Cerebellar cortex (tissue), 1 donor: Measurements from ENCODE around the gene FAM184B.
"Not testable (repeated sequence)": the region's sequence is repeated elsewhere in the genome, so short reads cannot be mapped to it uniquely, and the experiment has no call there.

Source experiments
- DNase-seq: peaks from one replicate; pipeline ENCODE4 v3.0.0-alpha.2; 2015; ENCODE audit warnings: low spot score

FAM184B gene

GRCh38 chr4:17682222-17682566 lies 99.2 kb downstream of the FAM184B start:
- DNase-seq: no peak

DNA sequence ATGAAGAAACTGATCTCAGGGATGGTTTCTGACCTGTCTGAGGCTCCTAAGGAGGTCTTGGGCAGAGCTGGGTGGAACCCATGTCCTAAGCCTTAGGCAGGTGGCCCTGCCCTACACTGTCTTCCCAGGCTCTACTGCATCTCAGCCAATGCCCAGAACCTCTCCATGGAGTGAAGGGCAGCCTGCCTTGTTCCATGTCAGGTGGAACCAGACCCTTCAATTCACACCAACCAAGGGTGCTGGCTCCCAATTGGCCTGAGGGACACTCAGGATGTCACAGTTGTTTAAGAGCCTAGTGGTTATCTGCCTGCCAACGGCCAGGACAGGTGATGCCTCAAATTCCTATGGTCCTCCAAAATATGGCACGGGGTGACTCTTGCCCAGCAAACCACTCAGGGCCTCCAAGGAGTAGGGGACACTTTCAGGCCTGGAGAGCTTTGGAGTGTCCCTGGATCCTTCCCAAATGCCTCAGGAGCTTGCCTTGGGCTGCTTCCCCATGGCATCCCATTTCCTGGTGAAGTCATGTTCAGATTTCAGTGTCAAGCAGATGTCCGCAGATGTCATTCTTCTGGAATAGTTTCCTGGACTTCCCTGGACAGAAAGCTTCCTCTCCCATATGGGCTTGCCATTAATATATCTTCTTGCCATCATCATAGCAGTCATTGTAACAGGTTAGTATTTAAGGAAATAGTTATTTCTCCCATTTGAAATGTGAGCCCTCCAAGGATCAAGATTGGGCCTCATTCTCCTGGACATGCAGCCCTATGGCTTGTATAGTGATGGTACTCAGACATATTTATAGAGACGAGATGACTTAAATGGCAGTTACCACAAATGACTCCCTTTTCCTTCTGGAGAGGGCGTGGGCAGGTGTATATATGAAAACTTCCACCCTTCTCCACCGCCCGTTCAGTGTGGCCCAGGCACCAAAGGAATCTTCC lies 99.9 kb downstream of the FAM184B start:
- no peak for DNase-seq

DNA sequence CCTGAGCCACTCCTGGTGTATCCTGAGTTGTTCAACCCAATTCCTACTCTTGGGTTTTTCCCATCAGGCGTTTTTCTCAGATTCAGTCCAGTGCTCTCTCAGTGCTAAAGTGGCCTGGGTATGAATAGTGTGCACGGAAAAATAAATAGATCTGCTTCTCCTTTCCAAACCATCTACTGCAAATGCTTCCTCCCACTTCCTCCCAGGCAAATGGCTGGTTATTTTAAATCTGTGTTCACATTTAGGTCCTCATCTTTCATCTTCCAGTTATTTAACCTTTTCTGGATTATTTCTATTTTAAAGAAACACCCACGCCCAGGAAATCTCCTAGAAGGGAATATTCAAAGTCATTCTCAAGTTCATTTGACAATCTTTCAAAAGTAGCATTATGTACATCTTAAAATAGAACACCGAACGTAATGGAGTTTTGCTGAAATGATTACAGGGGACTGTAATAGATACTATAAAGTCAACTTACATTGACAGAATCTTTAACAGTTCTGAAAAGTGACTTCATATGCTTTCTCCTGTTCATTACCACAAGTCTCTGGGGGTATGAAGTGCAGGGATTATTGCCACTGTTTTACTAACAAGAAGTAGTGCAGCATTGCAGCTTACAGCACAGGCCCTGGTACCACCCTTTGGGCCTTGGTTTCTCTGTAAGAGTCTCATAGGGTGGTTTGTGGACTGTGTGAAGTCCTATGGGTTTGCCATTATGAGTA lies 100.7 kb downstream of the FAM184B start:
- no peak for DNase-seq

DNA sequence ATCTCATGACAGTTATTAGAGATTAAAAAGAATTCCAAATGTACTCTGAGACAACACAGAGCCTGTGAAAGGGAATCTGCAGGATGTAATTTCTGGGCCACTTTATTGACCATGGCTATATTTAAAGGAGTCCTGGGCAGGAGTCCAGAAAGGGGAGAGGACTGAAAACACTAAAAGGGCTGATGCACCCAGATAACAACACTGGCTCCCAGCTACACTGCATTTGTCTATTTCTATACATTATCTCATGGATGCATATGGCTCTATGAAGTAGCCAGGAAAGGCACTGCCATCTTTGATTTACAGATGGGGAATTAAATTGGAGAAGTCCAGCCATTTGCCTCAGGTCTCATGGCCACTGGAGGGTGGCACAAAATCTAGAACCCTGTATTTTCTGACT lies 111.0 kb downstream of the FAM184B start:
- no peak for DNase-seq

- DNase-seq: no peak
These were observed 113.7 kb downstream of the FAM184B start for GRCh38 chr4:17667653-17668201.

GRCh38 chr4:17667253-17667652 lies 114.2 kb downstream of the FAM184B start:
- no peak for DNase-seq

- DNase-seq: no peak
These were observed 115.6 kb downstream of the FAM184B start for GRCh38 chr4:17665852-17666251.

GRCh38 chr4:17665346-17665745 lies 116.1 kb downstream of the FAM184B start:
- no peak for DNase-seq

DNA sequence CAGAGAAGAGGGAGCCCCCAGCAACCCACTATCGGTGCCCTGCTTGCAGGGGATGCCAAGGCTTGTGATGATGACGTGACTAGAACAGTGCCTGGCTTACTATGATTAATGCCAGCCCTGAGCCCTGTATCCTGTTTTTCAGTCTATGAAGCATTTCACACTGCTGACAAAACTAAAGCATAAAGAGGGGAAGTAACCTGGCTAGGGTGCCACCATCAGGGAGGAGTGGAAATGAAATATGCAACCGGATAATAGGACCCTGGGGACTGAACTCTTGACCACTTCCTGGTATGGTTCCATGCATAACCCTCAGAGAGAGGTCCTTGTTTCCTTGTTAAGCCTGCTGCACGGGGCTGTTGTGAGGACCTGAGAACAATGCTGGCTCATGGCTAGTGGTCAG lies 116.7 kb downstream of the FAM184B start:
- no peak for DNase-seq

GRCh38 chr4:17662694-17663093 lies 118.7 kb downstream of the FAM184B start:
- no peak for DNase-seq

DNA sequence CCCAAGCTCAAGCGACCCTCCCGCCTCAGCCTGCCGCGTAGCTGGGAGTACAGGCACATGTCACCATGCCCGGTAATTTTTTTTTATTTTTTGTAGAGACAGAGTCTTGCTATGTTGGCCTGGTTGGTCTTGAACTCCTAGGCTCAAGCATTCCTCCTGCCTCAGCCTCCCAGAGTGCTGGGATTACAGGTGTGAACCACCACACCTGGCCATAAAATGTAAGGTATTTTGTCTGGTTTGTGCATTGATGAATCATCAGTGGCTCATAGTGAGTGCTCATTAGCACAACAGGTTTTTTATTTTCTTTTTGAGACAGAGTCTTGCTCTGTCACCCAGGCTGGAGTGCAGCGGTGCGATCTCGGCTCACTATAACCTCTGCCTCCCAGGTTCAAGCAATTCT lies 122.2 kb downstream of the FAM184B start:
- not testable (repeated sequence) for DNase-seq

GRCh38 chr4:17657849-17658248 lies 123.6 kb downstream of the FAM184B start:
- DNase-seq: no peak

GRCh38 chr4:17657090-17657489 lies 124.3 kb downstream of the FAM184B start:
- DNase-seq: no peak

DNA sequence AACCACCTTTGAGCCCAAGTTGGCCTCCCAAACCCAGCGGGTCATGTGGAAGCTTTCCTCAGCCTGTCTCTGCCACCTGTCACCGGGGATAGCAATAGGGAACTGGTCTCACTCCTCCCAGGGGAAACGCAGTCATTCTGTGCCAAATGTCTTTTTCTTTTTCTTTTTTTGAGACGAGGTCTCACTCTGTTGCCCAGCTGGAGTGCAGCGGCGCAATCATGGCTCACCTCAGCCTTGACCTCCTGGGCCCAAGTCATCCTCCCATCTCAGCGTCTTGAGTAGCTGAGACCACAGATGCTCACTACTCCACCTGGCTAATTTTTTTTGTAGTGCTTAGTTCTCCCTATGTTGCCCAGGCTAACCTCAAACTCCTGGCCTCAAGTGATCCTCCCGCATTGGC lies 126.7 kb downstream of the FAM184B start:
- no peak for DNase-seq

- no peak for DNase-seq
These were observed 131.0 kb downstream of the FAM184B start for GRCh38 chr4:17650406-17650805.

DNA sequence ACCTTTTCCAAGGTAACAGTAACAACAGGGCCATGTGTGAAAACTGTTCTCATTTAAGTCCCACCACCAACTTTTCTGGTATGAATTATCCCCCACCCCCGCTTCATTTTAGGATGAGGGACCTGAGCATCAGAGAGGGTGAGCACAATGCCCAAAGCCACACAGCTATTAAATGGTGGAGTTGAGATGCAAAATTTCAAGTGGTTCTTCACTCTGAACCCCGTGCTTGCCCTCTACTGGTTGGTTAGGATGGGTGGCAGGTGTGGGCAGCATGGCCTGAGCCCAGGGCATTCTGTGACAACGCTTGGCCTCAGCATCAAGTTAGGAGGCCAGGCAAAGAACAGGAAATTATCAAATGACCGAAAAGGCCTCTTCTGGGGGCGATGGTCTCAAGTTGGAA lies 133.5 kb downstream of the FAM184B start:
- DNase-seq: no peak

GRCh38 chr4:17647176-17647806 lies 134.1 kb downstream of the FAM184B start:
- DNase-seq: no peak

DNA sequence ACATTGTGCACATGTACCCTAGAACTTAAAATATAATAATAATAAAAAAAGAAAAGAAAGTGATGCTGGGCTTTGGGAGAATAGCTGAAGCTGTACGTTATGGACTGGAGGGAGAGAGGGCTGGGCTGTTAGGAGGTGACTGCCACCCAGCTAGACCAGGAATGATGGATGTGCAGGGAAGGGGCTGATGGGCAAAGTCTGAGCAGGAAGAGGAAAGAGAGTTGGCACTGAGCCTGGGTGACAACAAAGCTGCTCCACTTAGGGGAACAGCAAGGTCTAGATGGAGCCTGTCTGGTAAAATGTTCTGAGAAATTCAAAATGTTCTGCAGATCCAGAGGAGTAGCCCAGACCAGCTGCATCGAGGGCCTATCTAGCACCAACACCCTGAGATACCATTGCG lies 134.7 kb downstream of the FAM184B start:
- no peak for DNase-seq

- DNase-seq: no peak
These were observed 139.0 kb downstream of the FAM184B start for GRCh38 chr4:17642398-17642783.

GRCh38 chr4:17639136-17639535 lies 142.3 kb downstream of the FAM184B start:
- no peak for DNase-seq

DNA sequence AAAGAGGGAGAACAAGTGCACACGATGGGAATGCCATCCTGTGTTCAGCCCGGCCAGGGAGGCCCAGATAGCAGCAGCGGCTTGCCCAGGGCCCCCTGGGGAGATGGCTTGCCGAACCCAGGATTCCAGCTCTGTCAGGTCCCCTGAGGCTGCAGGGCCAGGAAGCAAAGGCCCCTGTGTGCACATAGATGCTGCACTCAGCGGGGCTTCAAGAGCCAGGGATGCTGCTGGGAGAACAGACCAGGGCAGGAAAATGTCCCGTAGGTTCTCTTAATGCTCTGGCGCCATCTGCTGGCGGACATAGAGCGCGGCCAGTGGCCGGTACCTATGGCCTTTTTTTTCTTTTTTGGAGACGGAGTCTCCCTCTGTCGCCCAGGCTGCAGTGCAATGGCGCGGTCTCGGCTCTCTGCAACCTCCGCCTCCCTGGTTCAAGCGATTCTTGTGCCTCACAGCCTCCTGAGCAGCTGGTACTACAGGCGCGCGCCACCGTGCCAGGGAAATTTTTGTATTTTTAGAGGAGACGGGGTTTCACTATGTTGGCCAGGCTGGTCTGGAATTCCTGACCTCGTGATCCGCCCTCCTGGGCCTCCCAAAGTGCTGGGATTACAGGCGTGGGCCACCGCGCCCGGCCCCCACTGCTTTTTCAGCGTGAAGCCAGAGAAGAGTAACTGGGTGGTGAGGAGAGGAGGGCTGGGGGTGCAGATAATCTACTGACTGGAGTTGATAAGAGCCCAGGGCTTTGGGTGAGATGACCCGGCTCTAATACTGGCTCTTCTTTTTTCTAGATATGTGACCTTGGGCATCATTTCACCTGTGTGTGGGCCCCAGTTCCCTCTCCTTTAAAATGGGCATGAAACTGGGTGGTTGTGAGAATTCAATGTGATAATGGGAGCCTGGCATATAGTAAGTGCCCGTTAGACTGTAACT lies 144.5 kb downstream of the FAM184B start:
- DNase-seq: peak; percentile 88

DNA sequence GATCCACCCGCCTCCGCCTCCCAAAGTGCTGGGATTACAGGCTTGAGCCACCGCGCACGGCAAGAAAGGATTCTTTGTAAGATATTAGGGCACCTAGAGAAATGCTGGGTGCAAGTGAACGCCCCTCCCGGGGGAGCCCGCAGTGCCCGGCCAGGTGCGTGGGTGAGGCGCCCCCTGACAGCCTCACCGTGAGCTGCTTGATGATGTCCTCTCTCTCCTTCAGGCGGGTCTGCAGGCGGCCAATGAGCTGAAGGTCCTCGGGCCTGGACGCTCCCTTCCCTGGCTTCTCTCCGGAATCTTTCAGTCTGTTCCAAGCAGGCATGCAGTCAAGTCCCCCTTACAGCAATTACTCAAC lies 145.1 kb downstream of the FAM184B start:
- no peak for DNase-seq
